GM21526 (cell line): Measurements from ENCODE around the gene CSGALNACT2.
"Not testable (repeated sequence)": the region's sequence is repeated elsewhere in the genome, so short reads cannot be mapped to it uniquely, and the experiment has no call there.

Experiments used
- ATAC-seq: cut with Tn5 transposase; IDR thresholded peaks from one replicate; pipeline ENCODE4 v1.9.1; 2021; ENCODE audit warnings: moderate library complexity; ENCODE audit not compliant: unreplicated experiment, low FRiP score

Gene CSGALNACT2, protein sequence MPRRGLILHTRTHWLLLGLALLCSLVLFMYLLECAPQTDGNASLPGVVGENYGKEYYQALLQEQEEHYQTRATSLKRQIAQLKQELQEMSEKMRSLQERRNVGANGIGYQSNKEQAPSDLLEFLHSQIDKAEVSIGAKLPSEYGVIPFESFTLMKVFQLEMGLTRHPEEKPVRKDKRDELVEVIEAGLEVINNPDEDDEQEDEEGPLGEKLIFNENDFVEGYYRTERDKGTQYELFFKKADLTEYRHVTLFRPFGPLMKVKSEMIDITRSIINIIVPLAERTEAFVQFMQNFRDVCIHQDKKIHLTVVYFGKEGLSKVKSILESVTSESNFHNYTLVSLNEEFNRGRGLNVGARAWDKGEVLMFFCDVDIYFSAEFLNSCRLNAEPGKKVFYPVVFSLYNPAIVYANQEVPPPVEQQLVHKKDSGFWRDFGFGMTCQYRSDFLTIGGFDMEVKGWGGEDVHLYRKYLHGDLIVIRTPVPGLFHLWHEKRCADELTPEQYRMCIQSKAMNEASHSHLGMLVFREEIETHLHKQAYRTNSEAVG

DNA sequence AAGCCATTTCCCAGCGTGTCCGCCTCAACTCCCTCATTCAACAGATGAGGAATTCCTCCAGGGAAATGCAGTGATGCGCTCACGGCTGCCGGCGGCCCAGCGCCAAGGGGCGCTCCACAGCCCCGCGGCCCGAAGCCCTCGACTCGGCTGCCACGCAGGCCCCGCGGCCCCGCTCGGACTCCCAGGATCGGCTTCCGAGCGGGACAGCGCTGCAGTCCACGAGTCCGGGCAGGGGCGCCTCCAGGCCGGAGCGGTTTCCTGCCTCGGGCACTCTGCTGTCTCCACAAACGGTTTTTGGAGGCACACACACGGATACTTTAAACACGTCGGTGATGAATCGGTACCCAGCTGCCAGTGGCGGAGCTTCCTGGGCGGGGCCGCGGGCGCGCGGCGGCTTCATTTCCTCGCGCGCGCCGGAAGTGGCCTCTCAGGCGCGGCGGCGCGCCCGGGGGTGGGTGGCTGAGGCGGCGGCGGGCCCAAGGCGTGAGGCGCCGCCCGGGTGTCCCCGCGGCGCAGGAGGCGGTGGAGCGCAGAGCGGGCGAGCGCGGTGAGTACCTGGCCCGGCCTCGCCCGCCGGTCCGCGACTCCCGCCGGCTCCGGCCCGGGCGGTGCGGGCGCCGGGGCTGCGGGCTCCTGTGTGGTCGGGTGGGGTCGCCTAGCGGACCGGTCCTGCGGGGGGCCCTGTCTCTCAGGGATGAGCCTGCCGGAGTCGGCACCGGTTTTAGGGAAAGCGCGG, at the start of gene CSGALNACT2:
Gene CSGALNACT2, plus strand, starts transcription at position 425 of the 736 bp plus-strand sequence. CDS start 16,705 bp downstream, outside the sequence.
- peak; percentile 75 for ATAC-seq

DNA sequence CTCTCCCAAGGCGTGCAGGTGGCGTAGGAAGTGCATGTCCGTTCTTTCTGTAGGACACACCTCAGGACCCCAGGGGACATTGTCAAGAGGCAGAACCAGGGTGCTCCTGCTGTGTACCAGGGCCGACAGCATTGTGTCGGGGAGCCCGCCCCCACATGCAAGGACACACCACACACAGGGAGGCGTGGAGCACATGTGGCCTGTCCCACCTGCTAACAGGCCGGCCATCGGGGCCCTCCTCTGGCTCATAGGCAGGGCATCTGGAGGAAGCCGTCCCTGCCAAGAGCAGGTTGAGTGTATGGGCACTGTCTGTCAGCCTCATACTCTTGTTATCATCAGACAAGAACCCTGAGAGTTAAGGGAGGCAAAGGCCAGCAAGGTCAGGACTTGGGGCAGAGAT, 48.7 kb upstream of the CSGALNACT2 start:
- ATAC-seq = no peak

DNA sequence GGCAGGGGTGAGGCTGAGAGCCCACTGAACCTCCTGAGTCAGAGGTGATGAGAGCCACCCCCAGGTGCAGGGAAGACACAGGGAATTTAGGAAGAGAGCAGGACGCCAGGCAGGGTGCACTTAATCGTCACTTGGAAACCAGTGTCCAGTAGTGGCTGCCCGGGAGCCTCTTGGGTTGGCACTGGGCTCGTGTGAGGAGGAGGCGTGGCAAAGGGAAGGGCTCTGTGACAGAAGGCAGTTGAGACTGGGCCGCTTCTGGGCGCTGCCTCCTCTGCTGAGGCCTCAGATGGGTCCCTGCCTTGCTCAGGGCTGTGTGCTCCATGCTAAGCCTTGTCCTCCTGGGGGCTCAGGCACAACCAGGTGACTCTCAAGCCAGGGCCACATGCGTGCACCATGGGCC, 48.1 kb upstream of the CSGALNACT2 start:
- no peak for ATAC-seq

DNA sequence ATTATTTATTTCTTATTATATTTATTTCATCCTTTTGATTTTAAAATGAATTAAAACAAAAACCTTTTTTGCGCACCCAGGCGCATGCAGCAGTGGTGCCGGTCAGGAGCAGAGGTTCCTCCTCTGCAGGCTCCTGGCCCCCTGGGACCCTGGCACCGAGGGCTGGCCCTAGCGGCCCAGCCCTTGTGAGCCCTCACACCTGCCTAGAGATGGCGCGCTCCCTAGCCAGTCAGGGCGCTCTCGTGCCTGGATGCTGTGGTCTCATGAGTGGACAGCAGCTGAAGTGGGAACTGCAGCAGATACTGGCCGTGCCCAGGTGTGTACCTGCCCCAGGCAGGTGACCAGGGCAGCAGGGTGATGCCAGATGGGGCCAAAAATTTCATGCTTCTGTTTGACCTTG, 47.6 kb upstream of the CSGALNACT2 start:
- ATAC-seq = no peak

DNA sequence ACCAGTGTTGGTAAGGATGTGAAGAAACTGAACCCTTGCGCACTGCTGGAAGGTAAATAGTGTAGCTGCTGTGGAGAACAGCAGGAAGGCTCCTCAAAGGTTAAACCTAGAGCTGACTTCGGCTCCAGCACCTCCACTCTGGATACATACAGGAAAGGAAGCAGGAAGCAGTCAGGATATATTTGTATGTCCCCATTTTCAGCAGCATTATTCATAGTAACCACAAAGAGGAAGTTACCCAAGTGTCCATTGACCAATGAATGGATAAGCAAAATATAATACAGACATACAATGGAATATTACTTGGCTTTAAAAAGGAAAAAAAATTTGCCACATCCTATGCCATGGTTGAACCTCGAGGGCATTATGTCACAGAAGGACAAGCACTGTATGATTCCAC, 46.4 kb upstream of the CSGALNACT2 start:
- ATAC-seq = no peak

DNA sequence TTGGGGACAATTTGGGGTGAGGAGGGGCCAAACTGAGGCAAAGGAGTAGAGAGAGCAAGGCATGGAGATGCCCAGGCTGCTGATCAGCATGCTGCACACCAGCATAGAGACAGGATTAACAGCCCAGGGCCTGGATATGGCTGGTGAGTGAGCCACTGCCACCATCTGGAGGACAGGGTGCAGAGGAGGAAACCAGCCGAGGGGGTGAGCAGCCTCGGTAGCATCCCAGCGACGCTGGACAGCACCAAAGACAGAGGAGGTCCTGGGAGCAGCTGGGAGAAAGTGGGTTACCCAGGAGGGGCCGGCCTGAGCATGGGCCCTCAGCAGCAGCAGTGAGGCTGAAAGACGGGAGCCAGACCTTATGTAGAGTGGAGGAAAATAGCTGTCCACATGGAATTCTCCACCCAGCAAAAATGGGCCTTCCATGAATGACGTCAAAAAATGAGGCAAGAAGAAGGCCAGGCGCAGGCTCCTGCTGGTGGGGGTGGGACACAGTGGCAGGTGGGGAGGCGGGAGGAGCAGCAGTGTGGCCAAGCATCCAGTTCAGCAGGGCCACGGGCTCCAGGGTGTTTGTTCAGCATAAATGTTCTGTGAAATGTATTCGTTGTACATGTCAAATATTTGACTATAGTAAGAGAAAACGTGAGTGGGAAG, 44.7 kb upstream of the CSGALNACT2 start:
- no peak for ATAC-seq

DNA sequence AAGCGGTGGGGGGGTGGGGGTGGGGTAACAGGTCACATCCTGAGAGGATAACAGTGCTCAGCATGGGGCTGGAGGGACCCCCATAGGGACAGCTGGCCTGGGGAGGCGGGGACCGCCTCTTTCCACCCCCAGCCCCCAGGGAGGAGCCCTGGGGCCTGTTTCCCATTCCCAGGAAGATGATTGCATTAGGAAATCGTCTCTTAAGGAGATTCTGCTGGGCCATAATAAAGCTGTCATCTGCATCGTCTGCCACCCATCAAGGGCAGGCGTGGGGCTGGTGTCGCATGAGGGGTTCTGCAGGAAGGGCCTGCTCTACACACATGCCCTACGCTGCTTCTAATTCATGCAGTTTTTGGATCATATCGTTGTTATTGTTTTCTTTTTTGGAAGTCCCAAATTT, 44.2 kb upstream of the CSGALNACT2 start:
- ATAC-seq = no peak

DNA sequence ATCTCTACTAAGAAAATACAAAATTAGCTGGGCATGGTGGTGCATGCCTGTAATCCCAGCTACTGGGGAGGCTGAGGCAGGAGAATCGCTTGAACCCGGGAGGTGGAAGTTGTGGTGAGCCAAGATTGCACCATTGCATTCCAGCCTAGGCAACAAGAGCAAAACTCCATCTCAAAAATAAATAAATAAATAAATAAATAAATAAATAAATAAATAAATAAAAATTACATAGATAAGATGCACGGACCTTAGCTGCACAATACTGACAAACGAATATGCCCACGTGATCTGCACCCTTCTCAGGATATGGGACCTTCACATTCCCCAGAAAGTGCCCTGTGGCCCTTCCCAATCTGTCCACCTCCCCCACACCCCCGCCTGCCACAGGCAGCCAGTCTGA, 38.9 kb upstream of the CSGALNACT2 start:
- ATAC-seq = not testable (repeated sequence)

DNA sequence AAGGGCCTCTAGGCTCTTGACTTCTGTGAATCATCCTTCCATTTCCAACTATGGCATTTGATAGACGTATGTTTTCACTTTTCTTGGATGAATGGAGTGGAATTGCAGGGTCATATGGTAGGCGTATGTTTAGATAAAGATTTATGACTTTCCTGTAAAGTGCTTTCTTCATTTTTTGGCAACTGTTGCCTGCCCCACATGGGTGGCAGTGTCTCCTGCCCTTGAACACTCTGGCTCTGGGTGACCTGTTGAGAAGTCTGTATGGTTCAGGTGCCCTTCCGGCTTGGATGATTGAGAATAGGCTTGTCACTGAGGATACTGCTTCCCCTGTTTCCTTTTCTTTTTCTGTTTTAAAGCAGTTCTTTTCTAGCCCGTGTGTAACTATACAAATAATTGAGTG, 38.3 kb upstream of the CSGALNACT2 start:
- no peak for ATAC-seq

DNA sequence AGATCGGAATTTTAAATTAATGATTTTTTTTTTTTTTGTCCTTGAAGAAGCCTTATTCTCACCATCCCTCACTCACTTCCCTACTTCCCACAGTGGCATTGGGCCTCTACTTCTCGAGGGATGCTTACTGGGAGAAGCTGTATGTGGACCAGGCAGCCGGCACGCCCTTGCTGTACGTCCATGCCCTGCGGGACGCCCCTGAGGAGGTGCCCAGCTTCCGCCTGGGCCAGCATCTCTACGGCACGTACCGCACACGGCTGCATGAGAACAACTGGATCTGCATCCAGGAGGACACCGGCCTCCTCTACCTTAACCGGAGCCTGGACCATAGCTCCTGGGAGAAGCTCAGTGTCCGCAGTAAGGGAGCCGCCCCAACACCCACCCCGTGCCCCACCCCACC, 37.9 kb upstream of the CSGALNACT2 start:
- no peak for ATAC-seq

DNA sequence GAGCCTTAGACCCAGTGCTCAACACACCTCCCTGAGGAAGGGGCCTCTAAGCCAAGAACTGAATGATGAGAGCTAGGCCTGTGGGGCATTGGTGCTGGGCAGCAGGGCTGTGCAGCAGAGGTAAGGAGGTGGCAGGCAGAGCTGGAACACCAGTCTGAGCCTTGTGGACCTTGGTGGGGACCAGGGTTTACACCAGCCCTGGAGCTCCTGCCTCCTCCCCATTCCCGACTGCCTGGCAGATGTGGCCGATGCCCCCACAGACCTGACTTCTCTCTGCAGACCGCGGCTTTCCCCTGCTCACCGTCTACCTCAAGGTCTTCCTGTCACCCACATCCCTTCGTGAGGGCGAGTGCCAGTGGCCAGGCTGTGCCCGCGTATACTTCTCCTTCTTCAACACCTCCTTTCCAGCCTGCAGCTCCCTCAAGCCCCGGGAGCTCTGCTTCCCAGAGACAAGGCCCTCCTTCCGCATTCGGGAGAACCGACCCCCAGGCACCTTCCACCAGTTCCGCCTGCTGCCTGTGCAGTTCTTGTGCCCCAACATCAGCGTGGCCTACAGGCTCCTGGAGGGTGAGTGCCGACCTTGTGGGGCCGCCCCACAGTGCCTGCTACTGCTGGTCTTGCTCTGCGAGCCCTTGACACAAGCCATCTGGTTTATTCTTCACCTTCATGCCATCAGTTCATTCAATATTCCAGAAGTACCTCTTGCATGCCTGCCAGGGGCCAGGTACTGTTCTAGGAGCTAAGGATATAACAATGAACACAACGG, 36.0 kb upstream of the CSGALNACT2 start:
- ATAC-seq = no peak

DNA sequence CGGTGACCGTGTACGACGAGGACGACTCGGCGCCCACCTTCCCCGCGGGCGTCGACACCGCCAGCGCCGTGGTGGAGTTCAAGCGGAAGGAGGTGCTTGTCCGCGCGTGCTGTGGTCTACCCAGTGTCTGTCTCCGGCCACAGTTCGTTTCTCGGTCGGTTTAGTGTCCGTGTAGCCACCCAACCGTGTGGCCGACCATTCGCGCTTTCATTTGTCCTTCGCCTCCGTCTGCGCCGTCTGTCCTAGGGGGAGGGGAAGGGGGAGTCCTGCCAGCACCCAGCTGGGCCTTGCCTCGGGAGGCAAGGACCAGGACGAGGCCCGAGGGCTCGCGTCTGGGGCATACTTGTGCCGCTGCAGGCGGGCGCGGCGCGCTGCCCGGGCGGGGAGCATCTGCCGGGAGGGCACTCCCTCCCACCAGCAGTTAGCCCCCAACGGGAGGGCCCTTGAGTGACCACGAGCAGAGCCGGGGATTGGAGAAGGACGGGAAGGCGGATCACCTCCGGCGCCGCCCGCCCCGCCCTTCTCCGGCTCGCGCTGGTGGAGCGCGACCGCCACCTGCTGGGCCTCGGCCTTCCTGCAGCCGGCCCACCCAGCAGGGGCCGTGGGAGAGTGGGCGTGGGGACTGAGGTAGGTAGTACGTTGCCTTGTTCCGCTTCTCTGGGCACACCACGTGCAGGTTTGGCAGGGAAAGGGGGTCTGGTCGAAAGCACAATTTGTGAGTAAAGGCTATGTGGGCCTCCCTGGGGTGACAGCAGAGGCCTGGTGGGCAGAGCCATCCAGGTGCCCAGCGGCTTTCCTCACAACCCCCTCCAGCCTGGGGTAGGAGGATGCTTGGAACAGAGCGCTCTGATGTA, 32.9 kb upstream of the CSGALNACT2 start:
- peak; percentile 82 for ATAC-seq

DNA sequence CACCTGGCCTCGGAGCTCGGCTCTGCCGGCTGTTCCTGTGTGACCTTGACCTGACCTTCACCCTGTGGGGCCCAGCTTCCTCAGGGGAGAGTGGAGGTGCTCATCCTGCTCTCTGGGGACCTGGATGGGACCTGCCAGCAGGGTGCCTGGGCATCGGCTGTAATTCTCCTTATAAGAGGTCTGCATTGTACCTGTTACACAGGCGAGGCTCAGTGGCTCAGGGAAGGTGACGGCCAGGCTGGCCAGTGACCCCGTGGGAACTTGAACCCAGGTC, 32.4 kb upstream of the CSGALNACT2 start:
- no peak for ATAC-seq

DNA sequence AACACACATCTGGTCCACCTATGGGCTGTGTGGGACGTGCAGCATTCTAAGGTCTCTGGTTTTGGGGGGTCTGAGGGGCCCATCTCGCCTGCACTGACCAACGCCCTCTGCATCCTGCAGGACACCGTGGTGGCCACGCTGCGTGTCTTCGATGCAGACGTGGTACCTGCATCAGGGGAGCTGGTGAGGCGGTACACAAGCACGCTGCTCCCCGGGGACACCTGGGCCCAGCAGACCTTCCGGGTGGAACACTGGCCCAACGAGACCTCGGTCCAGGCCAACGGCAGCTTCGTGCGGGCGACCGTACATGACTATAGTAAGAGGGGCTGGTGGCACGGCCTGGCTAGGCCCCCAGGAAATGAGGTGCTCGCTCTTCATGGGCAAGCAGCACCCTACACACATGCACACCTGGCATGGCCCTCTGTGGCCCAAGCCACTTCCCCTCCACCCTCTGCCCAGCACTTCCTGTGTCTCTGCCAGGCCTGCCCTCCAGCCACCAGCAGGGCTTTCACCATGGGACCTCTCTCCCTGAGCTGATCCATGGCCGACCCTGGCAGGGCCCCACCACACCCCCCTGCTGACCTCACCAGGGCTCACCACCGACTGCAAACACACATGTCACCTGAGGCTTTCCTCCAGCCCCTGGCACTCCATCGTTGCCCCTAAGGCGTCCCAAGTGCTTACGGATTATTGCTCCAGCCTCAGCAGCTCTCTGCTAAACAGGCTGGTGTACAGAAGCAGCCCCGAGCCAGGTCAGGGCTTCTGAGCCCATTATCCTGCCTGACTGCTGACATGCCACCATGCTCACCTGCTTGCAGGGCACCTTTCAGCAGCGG, 31.8 kb upstream of the CSGALNACT2 start:
- ATAC-seq = no peak

DNA sequence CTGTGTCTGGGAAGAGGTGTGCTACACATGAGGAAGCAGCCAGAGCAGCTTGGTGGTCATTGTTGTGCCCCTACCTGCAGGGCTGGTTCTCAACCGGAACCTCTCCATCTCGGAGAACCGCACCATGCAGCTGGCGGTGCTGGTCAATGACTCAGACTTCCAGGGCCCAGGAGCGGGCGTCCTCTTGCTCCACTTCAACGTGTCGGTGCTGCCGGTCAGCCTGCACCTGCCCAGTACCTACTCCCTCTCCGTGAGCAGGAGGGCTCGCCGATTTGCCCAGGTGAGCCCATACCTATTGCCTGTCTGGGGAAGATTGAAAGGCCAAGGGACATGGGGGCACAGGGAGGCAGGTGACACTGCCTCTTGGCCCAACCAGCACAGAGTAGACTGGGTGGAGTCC, 29.3 kb upstream of the CSGALNACT2 start:
- ATAC-seq = no peak

DNA sequence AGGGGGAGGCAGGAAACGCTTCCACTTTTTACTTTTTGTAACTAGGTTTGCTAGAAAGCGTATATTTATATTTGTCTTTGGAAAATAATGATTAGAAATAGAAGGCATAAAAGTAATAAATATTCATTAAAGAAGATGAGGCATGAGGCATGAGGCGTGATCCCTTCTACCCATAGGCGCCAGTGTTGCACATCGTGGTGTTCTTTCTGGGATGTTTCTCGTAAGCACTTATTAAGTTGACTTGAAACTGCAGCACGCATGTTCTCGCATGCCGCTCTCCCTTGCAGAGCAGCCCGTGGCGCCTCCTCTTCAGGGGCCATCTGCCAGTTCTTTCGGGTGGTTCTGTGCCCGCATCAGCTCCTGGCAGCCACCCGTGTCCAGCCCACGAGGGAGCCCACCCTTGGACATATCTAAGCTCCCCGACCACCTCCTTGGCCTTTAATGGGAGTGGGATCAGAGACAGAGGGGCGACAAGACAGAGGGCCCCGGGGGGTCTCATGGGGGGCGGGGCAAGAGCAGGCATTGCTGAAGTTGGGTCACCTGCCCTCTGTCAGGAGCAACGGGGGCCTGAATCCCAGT, 28.5 kb upstream of the CSGALNACT2 start:
- no peak for ATAC-seq

DNA sequence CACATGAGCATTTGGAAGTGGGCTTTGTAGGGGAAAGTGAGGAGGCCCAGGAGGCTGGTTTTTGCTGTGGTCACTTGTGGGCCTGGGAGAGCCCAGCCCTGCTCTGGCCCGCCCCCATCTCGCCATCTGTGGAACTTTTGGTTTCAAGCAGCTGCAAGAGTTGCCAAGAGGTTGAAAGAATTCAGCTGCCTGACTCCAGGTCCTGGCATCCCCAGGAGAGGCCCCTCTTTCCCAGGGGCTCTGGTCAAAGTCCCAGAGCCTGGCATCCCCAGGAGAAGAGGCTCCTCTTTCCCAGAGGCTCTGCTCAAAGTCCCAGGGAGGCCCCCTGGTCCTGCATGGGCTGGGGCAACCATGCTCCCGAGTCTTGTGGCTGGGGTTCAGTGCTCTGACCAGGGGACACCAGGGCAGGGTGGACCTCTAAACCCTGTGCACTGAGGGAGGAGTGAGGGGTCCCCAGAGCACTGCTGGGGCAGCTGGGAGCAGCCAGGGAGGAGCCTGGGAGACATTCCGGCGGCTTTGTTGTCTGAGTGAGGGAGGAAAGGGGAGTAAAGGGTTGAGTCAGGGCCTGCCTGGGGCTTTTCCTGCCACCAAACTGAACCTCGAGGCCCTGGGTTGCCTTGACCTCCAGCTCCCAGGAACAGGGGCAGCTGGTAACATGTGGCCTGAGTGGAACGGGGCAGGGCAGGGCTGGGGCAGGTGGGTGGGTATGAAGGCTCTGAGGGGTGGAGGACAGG, 27.7 kb upstream of the CSGALNACT2 start:
- peak; percentile 66 for ATAC-seq

DNA sequence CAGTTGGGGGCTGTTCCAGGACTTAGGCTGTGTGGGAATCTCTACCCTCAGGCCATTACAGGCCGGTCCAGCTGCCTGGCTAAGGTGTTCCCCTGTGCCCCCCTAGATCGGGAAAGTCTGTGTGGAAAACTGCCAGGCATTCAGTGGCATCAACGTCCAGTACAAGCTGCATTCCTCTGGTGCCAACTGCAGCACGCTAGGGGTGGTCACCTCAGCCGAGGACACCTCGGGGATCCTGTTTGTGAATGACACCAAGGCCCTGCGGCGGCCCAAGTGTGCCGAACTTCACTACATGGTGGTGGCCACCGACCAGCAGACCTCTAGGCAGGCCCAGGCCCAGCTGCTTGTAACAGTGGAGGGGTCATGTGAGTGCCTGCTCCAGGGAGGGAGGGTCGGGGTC, 27.1 kb upstream of the CSGALNACT2 start:
- ATAC-seq = no peak
